ENCODE measurements around the gene KIF25.

DNA sequence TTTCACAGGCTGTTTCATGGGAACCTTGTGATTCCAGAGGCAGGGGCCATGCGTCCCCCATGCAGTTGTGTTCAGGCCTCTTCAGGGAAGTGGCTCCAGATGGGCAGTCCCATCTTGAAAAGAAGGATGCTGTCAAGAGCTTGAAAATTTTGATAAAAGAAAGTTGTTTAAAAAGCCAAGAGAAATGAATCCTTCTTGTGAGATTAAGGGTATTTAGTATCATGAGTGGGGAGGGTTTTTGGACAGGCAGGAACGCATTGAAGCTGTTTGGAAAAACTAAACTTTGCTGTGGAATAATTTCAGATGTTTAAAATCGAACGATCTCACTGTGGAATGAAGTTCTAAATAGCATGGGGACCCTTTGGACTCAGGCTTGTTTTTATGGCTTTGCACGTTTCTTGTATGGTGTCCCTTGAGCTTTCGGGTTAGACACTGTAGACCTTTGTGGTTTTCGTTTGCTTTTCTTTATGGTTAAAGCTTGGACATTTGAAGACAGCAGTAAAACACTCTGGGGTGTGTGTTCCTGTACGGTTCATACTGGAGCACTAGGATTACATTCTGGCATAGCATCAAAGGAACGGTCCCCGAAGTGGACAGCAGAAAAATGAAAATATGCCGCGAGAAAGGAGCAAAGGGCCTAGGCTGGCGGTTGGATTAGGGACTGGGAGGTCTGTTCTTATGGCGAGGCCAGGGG is 18.2 kb downstream of the KIF25 start:
- TF ChIP-seq CTCF (IDR thresholded peaks at IDR 0.05) = no peak
- no peak for TF ChIP-seq POLR2A (IDR thresholded peaks at IDR 0.05)
- TF ChIP-seq POLR2AphosphoS5 (IDR thresholded peaks at IDR 0.05) = no peak
- no peak for TF ChIP-seq EP300 (IDR thresholded peaks at IDR 0.05)
